ENCODE data around the gene CORO1C.

Gene CORO1C

GRCh38 chr12:108598553-108599250, 132.6 kb downstream of the CORO1C start:
- DNase-seq (ENCODE audit: low read depth): no peak

GRCh38 chr12:108597559-108598471, 133.5 kb downstream of the CORO1C start, which contains the start of gene TMEM119:
TMEM119 (minus strand) TSS chr12:108598084; CDS start chr12:108592383, 5,701 bp downstream.
- DNase-seq (ENCODE audit: low read depth): no peak

GRCh38 chr12:108596854-108597558, 134.3 kb downstream of the CORO1C start:
- no peak for DNase-seq (ENCODE audit: low read depth)

GRCh38 chr12:108595711-108596647, 135.3 kb downstream of the CORO1C start:
- DNase-seq (ENCODE audit: low read depth): no peak

Measured in activated T-cell treated with anti-CD3 and anti-CD28 coated beads for 24 hours (primary cell).